Prostate gland (tissue), 2 donors: ENCODE data around the gene ADGRF5. TPM values are rescaled to one million over a fixed set of nuclear protein-coding genes. Genes with fewer than 3 reads are reported as not detected.

Experiments
- DNase-seq: peaks from one replicate; pipeline ENCODE4 v3.0.0-alpha.2; 2019; ENCODE audit warnings: low spot score
- H3K27ac ChIP-seq, 2 donors: fragments of 200-600 bp; sonication (generic); 2 replicates each; pipeline ENCODE4 v1.5.1; 2017 to 2019
- H3K27me3 ChIP-seq: fragments of 200-600 bp; sonication (generic); replicated peaks from 2 replicates; pipeline ENCODE4 v1.5.1; 2019; ENCODE audit not compliant: insufficient read depth
- H3K36me3 ChIP-seq, 2 donors: fragments of 200-600 bp; sonication (generic); 1 replicate in 1 of 2; 2 replicates in 1 of 2; pipeline versions ENCODE4 v1.5.1 to v1.8.1; 2017 to 2019
- H3K4me1 ChIP-seq: fragments of 200-600 bp; sonication (generic); replicated peaks from 2 replicates; pipeline ENCODE4 v1.5.1; 2019
- H3K4me3 ChIP-seq, 2 donors: fragments of 200-600 bp; sonication (generic); 2 replicates each; pipeline ENCODE4 v1.5.1; 2017 to 2019
- H3K9me3 ChIP-seq: fragments of 200-600 bp; sonication (generic); 2 replicates; pipeline ENCODE4 v1.5.1; 2017
- CTCF ChIP-seq, 4 experiments: fragments of 200-600 bp in 2 of 4; fragments of 450-650 bp in 2 of 4; sonication (generic) in 2 of 4; IDR thresholded peaks; 1 replicate in 3 of 4; 2 replicates in 1 of 4; pipeline ENCODE4 v1.5.1; 2016 to 2019; ENCODE audit warnings: antibody characterized with exemption in 4 of 4, mild to moderate bottlenecking in 2 of 4, moderate library complexity in 2 of 4
- POLR2A ChIP-seq: fragments of 450-650 bp; IDR thresholded peaks from one replicate; pipeline ENCODE4 v1.6.1; 2016; ENCODE audit warnings: antibody characterized with exemption, mild to moderate bottlenecking
- POLR2AphosphoS5 ChIP-seq: sonication (generic); formaldehyde crosslinking; IDR thresholded peaks from one replicate; pipeline ENCODE4 v1.6.1; 2017; ENCODE audit warnings: antibody characterized with exemption
- whole genome bisulfite sequencing: methylation state at CpG from one replicate; pipeline ENCODE4 v1.1.5; 2018; 5-methylcytosine and 5-hydroxymethylcytosine counted together
- intact Hi-C: fragments of 100-400 bp; cut with DNase I; formaldehyde crosslinking; loops from one replicate; pipeline ENCODE4 v1.14.2; 2022
- total RNA-seq, 2 donors: library from RNA; depleted of rRNA; stranded (reverse); fragments of >200 nt; gene quantifications; one replicate each; pipeline ENCODE4 v1.1.0, GENCODE V29; 2016

ADGRF5 gene
- total RNA-seq, 2 donors from 2014 or later: 4.7 to 16.1 TPM

- no peak for TF ChIP-seq CTCF (IDR thresholded peaks at IDR 0.05)
- no peak for TF ChIP-seq POLR2A
- TF ChIP-seq POLR2AphosphoS5: no peak
- no peak overlapping the region for H3K27ac ChIP-seq
- H3K4me1 ChIP-seq: no peaks in the 10 kb centered on the region
- no peaks in the 10 kb centered on the region for H3K9me3 ChIP-seq
- no peak for DNase-seq
- no peaks in the 10 kb centered on the region for H3K27me3 ChIP-seq
- H3K36me3 ChIP-seq: no peaks in the 10 kb centered on the region
- WGBS: 60% methylated on average over 10 of the region's 10 CpGs
- intact Hi-C loops: no loop called here
- H3K4me3 ChIP-seq: no peak overlapping the region
These were observed 11.0 kb upstream of the ADGRF5 start for GRCh38 chr6:46932526-46933319.

GRCh38 chr6:46931416-46931815 is 9.7 kb upstream of the ADGRF5 start:
- 96% methylated on average over 2 of the region's 2 CpGs for WGBS
- TF ChIP-seq POLR2AphosphoS5 (no peak), POLR2A (no peak), CTCF (IDR thresholded peaks at IDR 0.05) (no peak)
- Histone ChIP-seq H3K9me3 (no peaks in the 10 kb centered on the region), H3K4me1 (no peaks in the 10 kb centered on the region), H3K27me3 (no peaks in the 10 kb centered on the region), H3K27ac (no peak overlapping the region), H3K36me3 (no peaks in the 10 kb centered on the region), H3K4me3 (no peak overlapping the region)
- DNase-seq: no peak
- intact Hi-C loops: no loop called here

GRCh38 chr6:46930331-46930730 is 8.6 kb upstream of the ADGRF5 start:
- 47% methylated on average over 2 of the region's 2 CpGs for WGBS
- H3K36me3 ChIP-seq: no peaks in the 10 kb centered on the region

DNA sequence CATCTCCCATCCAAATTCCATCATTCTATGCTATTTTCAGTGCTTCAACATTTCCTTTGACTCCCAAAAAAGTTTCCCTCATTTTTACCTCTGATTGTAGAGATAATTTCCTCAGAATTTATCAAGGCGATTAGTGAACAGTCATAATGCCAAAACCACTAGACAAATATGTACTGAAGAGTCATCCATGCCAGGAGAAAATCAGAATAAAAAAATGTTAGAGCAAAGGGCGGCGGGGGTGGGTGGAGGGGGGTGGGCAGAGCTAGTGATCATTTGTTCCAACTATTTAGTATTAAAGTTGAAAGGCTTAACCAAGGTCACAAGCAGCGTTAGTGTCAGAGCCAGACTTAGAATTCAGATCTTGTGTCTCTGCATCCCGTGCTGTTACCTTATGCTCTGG is 5.3 kb upstream of the ADGRF5 start:
- no peak for DNase-seq
- TF ChIP-seq CTCF (IDR thresholded peaks at IDR 0.05) (no peak), POLR2AphosphoS5 (no peak), POLR2A (no peak)
- intact Hi-C loops: no loop called here
- WGBS: 43% methylated on average over 5 of the region's 5 CpGs
- H3K4me3 ChIP-seq: no peak overlapping the region
- H3K9me3 ChIP-seq: no peaks in the 10 kb centered on the region
- H3K27me3 ChIP-seq: no peaks in the 10 kb centered on the region
- H3K36me3 ChIP-seq: no peaks in the 10 kb centered on the region
- H3K4me1 ChIP-seq: no peaks in the 10 kb centered on the region
- H3K27ac ChIP-seq: no peak overlapping the region

More at GRCh38 chr6:46930331-46930730, 8.6 kb upstream of the ADGRF5 start:
- H3K4me1 ChIP-seq: no peaks in the 10 kb centered on the region
- H3K27ac ChIP-seq: no peak overlapping the region
- H3K27me3 ChIP-seq: no peaks in the 10 kb centered on the region
- no peak for DNase-seq
- no peak overlapping the region for H3K4me3 ChIP-seq
- H3K9me3 ChIP-seq: no peaks in the 10 kb centered on the region
- intact Hi-C loops: no loop called here
- TF ChIP-seq CTCF (IDR thresholded peaks at IDR 0.05) (no peak), POLR2AphosphoS5 (no peak), POLR2A (no peak)

DNA sequence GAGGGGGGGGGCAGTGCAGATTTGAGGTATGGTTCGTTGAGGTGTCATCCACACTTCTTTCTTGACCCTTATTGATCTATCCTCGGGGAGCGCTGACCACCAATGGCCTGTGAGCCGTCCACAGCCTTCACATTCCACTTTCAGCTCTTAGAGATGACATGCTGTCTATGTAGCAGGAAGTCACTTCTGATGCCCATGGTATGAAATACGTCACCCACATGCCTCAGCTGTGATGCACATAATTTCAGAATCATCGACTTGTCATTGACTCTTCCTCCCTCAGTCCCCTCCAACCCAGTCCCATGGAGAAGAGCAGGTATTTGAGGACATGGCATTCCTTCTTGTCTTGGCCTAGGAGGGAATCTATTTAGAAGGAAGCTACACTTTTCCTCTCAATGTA is 4.7 kb upstream of the ADGRF5 start:
- Histone ChIP-seq H3K4me3 (no peak overlapping the region), H3K27me3 (no peaks in the 10 kb centered on the region), H3K9me3 (no peaks in the 10 kb centered on the region), H3K27ac (no peak overlapping the region), H3K4me1 (no peaks in the 10 kb centered on the region), H3K36me3 (no peaks in the 10 kb centered on the region)
- DNase-seq: no peak
- TF ChIP-seq POLR2AphosphoS5: no peak
- WGBS: 94% methylated on average over 6 of the region's 6 CpGs
- intact Hi-C loops: no loop called here
